ENCODE data around the gene HIGD2A. TPM values are rescaled to one million over a fixed set of nuclear protein-coding genes. Genes with fewer than 3 reads are reported as not detected.

Gene HIGD2A
- total and polyA plus RNA-seq, 2 of the 13 experiments (the other 11 are each of a cell fraction or from before 2014, with no cell fraction given): 89.2 to 146 TPM

- TF ChIP-seq USF2 (IDR thresholded peaks at IDR 0.05; ENCODE audit: low read depth, low read length) (no peak), USF2 (CRISPR knock-in tag; IDR thresholded peaks at IDR 0.05; ENCODE audit: borderline replicate concordance) (no peak)
Measured at GRCh38 chr5:176394881-176395675, 6.5 kb downstream of the HIGD2A start (continued).

GRCh38 chr5:176396330-176396729 lies 7.8 kb downstream of the HIGD2A start:
- H4K20me1 ChIP-seq (ENCODE audit: insufficient read depth, low read length): no peaks in the 10 kb centered on the region
- no peak for DNase-seq (ENCODE audit: low spot score)
- ChIA-PET CTCF (ENCODE audit: low intra/inter-chr PET ratio, low total read pairs) (no interaction called here), POLR2A (no interaction called here)
- H3K9me3 ChIP-seq (ENCODE audit: low read length): no peaks in the 10 kb centered on the region
- no peak for FAIRE-seq
- H3K4me2 ChIP-seq (ENCODE audit: low read depth, low read length): no peak overlapping the region
- ATAC-seq: no peak
- in situ Hi-C loops (cut with HindIII; ENCODE audit: extremely low pct_ligation_motif_present, low pct_unique_long_range_greater_than_20kb) (no loop called here), intact Hi-C loops (cut with micrococcal nuclease; ENCODE audit: unreplicated experiment) (no loop called here)
- H3K4me1 ChIP-seq (ENCODE audit: insufficient read depth, low read length): no peaks in the 10 kb centered on the region
- H3K27me3 ChIP-seq (ENCODE audit: control insufficient read depth in 1 of 2, insufficient read depth in 2 of 2, low read length in 2 of 2): no peaks in the 10 kb centered on the region
- WGBS (ENCODE audit: low lambda C conversion rate): 94% methylated on average over 5 of the region's 6 CpGs
- H3K27ac ChIP-seq (ENCODE audit: extremely low read length, insufficient read depth, low read length): no peak overlapping the region
- no TSS peak for BruUV-seq (replicated peaks)
- H3K79me2 ChIP-seq (ENCODE audit: insufficient read depth, low read length): no peaks in the 10 kb centered on the region
- H2AFZ ChIP-seq (ENCODE audit: low read length): no peak overlapping the region
- peaks cover 2 to 6% of the 10 kb centered on the region in 2 experiments; a peak in 2 of 5 replicates for H3K36me3 ChIP-seq (replicated peaks in 1 of 2; ENCODE audit: control insufficient read depth in 1 of 2, insufficient read depth in 2 of 2, low read length in 2 of 2)
- H3K4me3 ChIP-seq (replicated peaks in 1 of 3; ENCODE audit: insufficient read depth in 1 of 3, low read depth in 2 of 3, low read length in 3 of 3): no peak overlapping the region
- TF ChIP-seq MAFF (IDR thresholded peaks at IDR 0.05; ENCODE audit: low read depth, low read length) (peak; percentile 85), ZNF318 (CRISPR knock-in tag; IDR thresholded peaks at IDR 0.05) (no peak), DBP (CRISPR knock-in tag; IDR thresholded peaks at IDR 0.05; ENCODE audit: not compliant biosample characterization) (no peak), MAFK (conservative IDR thresholded peaks at IDR 0.05 in 1 of 2, IDR thresholded peaks at IDR 0.05 in 1 of 2; ENCODE audit: low read length in 2 of 2) (peak; percentile 84 to 91)
- no peak overlapping the region for H3K9ac ChIP-seq (ENCODE audit: insufficient read depth, low read depth, low read length)

Measured in HepG2 (cell line).